T-cell (primary cell): ENCODE measurements around the gene B9D1. TPM values are rescaled to one million over a fixed set of nuclear protein-coding genes. Genes with fewer than 3 reads are reported as not detected.
A peak's percentile ranks its signal among the peaks of the same experiment; 100 is the strongest.

ENCODE experiments used
- ATAC-seq, 4 experiments: fragments of 200-7000 bp in 3 of 4; fragments of 150-1000 bp in 1 of 4; cut with Tn5 transposase; replicated peaks in 1 of 4; 1 replicate in 3 of 4; 2 replicates in 1 of 4; pipeline ENCODE4 v1.10.0; 2021; ENCODE audit warnings: moderate library complexity in 3 of 4, mild to moderate bottlenecking in 2 of 4, moderate number of reproducible peaks in 1 of 4
- CTCF ChIA-PET, 2 donors: fragments of 300-600 bp; sonication (Branson Sonifier 250); formaldehyde crosslinking; loops; one replicate each; lab custom pipeline; 2022; ENCODE audit warnings: antibody characterized with exemption in 2 of 2; lab: Charles Lee
- POLR2A ChIA-PET, 2 donors: fragments of 300-600 bp; sonication (Branson Sonifier 250); formaldehyde crosslinking; loops; one replicate each; lab custom pipeline; 2022; ENCODE audit warnings: antibody characterized with exemption in 2 of 2; lab: Charles Lee
- DNase-seq, 35 experiments: peaks; one replicate each; pipeline versions ENCODE4 v3.0.0 to v3.0.0-alpha.2; 2013 to 2023
- H3K27ac ChIP-seq: one replicate; pipeline ENCODE4 v1.5.1; 2013; ENCODE audit warnings: low read length
- H3K27me3 ChIP-seq, 2 experiments: replicated peaks in 1 of 2; 1 replicate in 1 of 2; 2 replicates in 1 of 2; pipeline versions ENCODE4 v1.6.1 to v1.7.0; 2013; ENCODE audit warnings: low read length in 1 of 2, mixed read lengths in 1 of 2; ENCODE audit not compliant: control insufficient read depth in 2 of 2, insufficient read depth in 2 of 2; ENCODE audit errors: extremely low read depth in 1 of 2
- H3K36me3 ChIP-seq, 2 donors: 1 replicate in 1 of 2; 2 replicates in 1 of 2; pipeline versions ENCODE4 v1.6.1 to v1.7.0; 2013; ENCODE audit warnings: low read length in 1 of 2; ENCODE audit not compliant: control insufficient read depth in 2 of 2, insufficient read depth in 1 of 2; ENCODE audit errors: extremely low read depth in 1 of 2
- H3K4me1 ChIP-seq, 2 experiments: 1 replicate in 1 of 2; 2 replicates in 1 of 2; pipeline versions ENCODE4 v1.6.1 to v1.7.0; 2013; ENCODE audit warnings: low read length in 2 of 2, mixed read lengths in 1 of 2; ENCODE audit not compliant: insufficient read depth in 2 of 2, control insufficient read depth in 1 of 2; ENCODE audit errors: extremely low read depth in 1 of 2
- H3K4me3 ChIP-seq, 2 donors: 1 replicate in 1 of 2; 2 replicates in 1 of 2; pipeline versions ENCODE4 v1.5.1 to v1.7.0; 2013; ENCODE audit warnings: mild to moderate bottlenecking in 2 of 2, low read length in 1 of 2, moderate library complexity in 1 of 2; ENCODE audit not compliant: control insufficient read depth in 1 of 2; ENCODE audit errors: extremely low read depth in 1 of 2
- H3K9me3 ChIP-seq: 2 replicates; pipeline ENCODE4 v1.7.0; 2013
- H3K27ac Mint-ChIP-seq, 2 donors: one replicate each; pipeline ENCODE4 v1.8.0; 2020 to 2021; ENCODE audit warnings: mild to moderate bottlenecking in 2 of 2, mixed read lengths in 2 of 2
- H3K27me3 Mint-ChIP-seq, 2 donors: one replicate each; pipeline ENCODE4 v1.8.0; 2021 to 2022; ENCODE audit warnings: mixed read lengths in 2 of 2
- H3K36me3 Mint-ChIP-seq: one replicate; pipeline ENCODE4 v1.8.0; 2021; ENCODE audit warnings: mixed read lengths
- H3K4me1 Mint-ChIP-seq, 3 donors: one replicate each; pipeline ENCODE4 v1.8.0; 2020 to 2022; ENCODE audit warnings: mixed read lengths in 3 of 3, mild to moderate bottlenecking in 1 of 3
- H3K4me3 Mint-ChIP-seq, 3 donors: one replicate each; pipeline ENCODE4 v1.8.0; 2020 to 2022; ENCODE audit warnings: mild to moderate bottlenecking in 3 of 3, mixed read lengths in 3 of 3, moderate library complexity in 3 of 3
- H3K9me3 Mint-ChIP-seq, 3 donors: one replicate each; pipeline ENCODE4 v1.8.0; 2020 to 2022; ENCODE audit warnings: mixed read lengths in 3 of 3
- WGBS: methylation state at CpG from one replicate; pipeline ENCODE4 v1.1.5; 2013; ENCODE audit warnings: missing lambda C conversion rate; ENCODE audit not compliant: insufficient coverage; 5-methylcytosine and 5-hydroxymethylcytosine counted together
- total RNA-seq, 35 experiments: library from RNA in 6 of 35; stranded (reverse) in 6 of 35; fragments of 120-200 nt in 1 of 35; gene quantifications; one replicate each; pipeline versions ENCODE4 v1.2.1 to v1.2.4 and lab custom pipeline; 2013 to 2026

Gene B9D1
- total RNA-seq, 5 donors from 2014 or later (not counting 1 experiment from before 2014, with no cell fraction given) = 1.2 to 2.5 (median 2.1) TPM

DNA sequence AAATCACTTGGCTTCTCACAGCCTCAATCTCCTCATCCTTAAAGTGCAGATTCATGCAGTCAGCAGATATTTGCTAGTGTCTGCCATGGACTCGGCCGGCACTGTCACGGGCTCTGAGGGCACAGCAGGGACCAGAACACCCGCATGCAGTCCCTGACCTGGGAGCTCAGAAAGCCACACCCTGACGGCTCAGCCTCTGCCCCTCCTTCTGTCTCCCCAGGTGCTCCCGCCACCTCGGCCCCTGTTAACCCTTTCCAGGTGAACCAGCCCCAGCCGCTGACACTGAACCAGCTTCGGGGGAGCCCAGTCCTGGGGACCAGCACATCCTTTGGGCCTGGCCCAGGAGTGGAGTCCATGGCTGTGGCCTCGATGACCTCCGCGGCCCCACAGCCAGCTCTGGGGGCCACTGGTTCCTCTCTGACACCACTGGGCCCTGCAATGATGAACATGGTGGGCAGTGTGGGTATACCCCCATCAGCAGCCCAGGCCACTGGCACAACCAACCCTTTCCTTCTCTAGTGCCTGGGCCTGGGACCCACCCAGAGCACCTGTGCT is 28.7 kb downstream of the B9D1 start:
- no peaks in the 10 kb centered on the region for H3K9me3 ChIP-seq
- H3K27ac ChIP-seq = no peak overlapping the region
- ChIA-PET POLR2A (no interaction called here), CTCF (interaction anchor here in 1 of 2 donors (0.6 kb wide), 1 partner anchor 17 kb away, joined by 3 read pairs; no protein-coding TSS in a partner anchor)
- Mint-ChIP-seq H3K27me3 (peaks cover 4 to 7% of the 10 kb centered on the region in 2 donors), H3K4me3 (no peak overlapping the region), H3K4me1 (no peaks in the 10 kb centered on the region), H3K36me3 (no peaks in the 10 kb centered on the region), H3K9me3 (no peaks in the 10 kb centered on the region), H3K27ac (no peak overlapping the region)
- no peak for ATAC-seq
- no peak overlapping the region for H3K4me3 ChIP-seq
- WGBS = 78% methylated on average over 7 of the region's 12 CpGs
- H3K27me3 ChIP-seq = peaks cover 0 to 48% of the 10 kb centered on the region in 2 experiments
- H3K36me3 ChIP-seq = no peaks in the 10 kb centered on the region
- peaks cover 0 to 3% of the 10 kb centered on the region in 2 experiments for H3K4me1 ChIP-seq
- peak in 1 of 35 experiments; percentile 13 for DNase-seq

DNA sequence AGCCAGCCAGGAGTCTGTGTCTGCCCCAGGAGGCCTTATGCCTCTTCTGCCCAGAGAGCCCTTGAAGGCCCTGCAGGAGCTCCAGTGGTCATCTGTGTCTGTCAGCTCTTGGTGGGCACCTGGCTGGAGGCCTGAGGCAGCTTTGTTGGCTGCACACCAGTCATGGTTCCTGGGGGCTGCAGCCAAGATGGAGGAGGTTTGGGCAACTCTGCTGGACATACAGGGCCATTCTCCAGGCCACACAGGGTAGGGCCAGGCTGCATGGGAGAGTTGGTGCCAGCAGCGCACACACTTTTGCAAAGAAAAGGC is 29.4 kb downstream of the B9D1 start:
- Mint-ChIP-seq H3K4me3 (no peak overlapping the region), H3K36me3 (no peaks in the 10 kb centered on the region), H3K27me3 (peaks cover 4 to 7% of the 10 kb centered on the region in 2 donors), H3K9me3 (no peaks in the 10 kb centered on the region), H3K27ac (no peak overlapping the region), H3K4me1 (no peaks in the 10 kb centered on the region)
- H3K4me1 ChIP-seq = peaks cover 0 to 3% of the 10 kb centered on the region in 2 experiments
- no peak overlapping the region for H3K4me3 ChIP-seq
- ChIA-PET POLR2A (no interaction called here), CTCF (no interaction called here)
- no peaks in the 10 kb centered on the region for H3K36me3 ChIP-seq
- no peak for ATAC-seq
- no peaks in the 10 kb centered on the region for H3K9me3 ChIP-seq
- DNase-seq = peak in 1 of 35 experiments; percentile 17
- H3K27ac ChIP-seq = no peak overlapping the region
- peaks cover 0 to 45% of the 10 kb centered on the region in 2 experiments for H3K27me3 ChIP-seq
- 100% methylated on average over 1 of the region's 1 CpG for WGBS

- DNase-seq = peak in 1 of 35 experiments; percentile 16
- POLR2A ChIA-PET = no interaction called here
- no peaks in the 10 kb centered on the region for H3K9me3 Mint-ChIP-seq
- CTCF ChIA-PET = no interaction called here
- no peaks in the 10 kb centered on the region for H3K36me3 Mint-ChIP-seq
- Histone ChIP-seq H3K4me3 (no peak overlapping the region), H3K4me1 (no peaks in the 10 kb centered on the region), H3K27ac (no peak overlapping the region), H3K9me3 (no peaks in the 10 kb centered on the region), H3K27me3 (peaks cover 0 to 39% of the 10 kb centered on the region in 2 experiments), H3K36me3 (no peaks in the 10 kb centered on the region)
- H3K4me1 Mint-ChIP-seq = no peaks in the 10 kb centered on the region
- 67% methylated on average over 3 of the region's 6 CpGs for WGBS
- no peak for ATAC-seq
- peaks cover 4 to 7% of the 10 kb centered on the region in 2 donors for H3K27me3 Mint-ChIP-seq
- H3K27ac Mint-ChIP-seq = no peak overlapping the region
- no peak overlapping the region for H3K4me3 Mint-ChIP-seq
Measured at GRCh38 chr17:19332371-19333131, 30.0 kb downstream of the B9D1 start.

GRCh38 chr17:19331543-19332245 is 30.8 kb downstream of the B9D1 start:
- Mint-ChIP-seq H3K27me3 (peaks cover 0 to 4% of the 10 kb centered on the region in 2 donors), H3K36me3 (no peaks in the 10 kb centered on the region), H3K9me3 (no peaks in the 10 kb centered on the region), H3K27ac (no peak overlapping the region), H3K4me1 (no peaks in the 10 kb centered on the region), H3K4me3 (no peak overlapping the region)
- H3K27me3 ChIP-seq = peaks cover 0 to 31% of the 10 kb centered on the region in 2 experiments
- DNase-seq (no peak), ATAC-seq (no peak)
- H3K36me3 ChIP-seq = no peaks in the 10 kb centered on the region
- no peaks in the 10 kb centered on the region for H3K9me3 ChIP-seq
- no peak overlapping the region for H3K27ac ChIP-seq
- ChIA-PET POLR2A (no interaction called here), CTCF (interaction anchor here in 1 of 2 donors (0.6 kb wide), 1 partner anchor 26 kb away, joined by 4 read pairs; no protein-coding TSS in a partner anchor)
- H3K4me1 ChIP-seq = no peaks in the 10 kb centered on the region
- WGBS = 84% methylated on average over 6 of the region's 13 CpGs
- H3K4me3 ChIP-seq = no peak overlapping the region

- H3K9me3 ChIP-seq = no peaks in the 10 kb centered on the region
- peaks cover 0 to 26% of the 10 kb centered on the region in 2 experiments for H3K27me3 ChIP-seq
- no CpG with 5 or more reads among the region's 4 CpGs for WGBS
- ATAC-seq (no peak), DNase-seq (no peak)
- ChIA-PET CTCF (interaction anchor here in 1 of 2 donors (0.6 kb wide), 1 partner anchor 25 kb away, joined by 4 read pairs; no protein-coding TSS in a partner anchor), POLR2A (no interaction called here)
- no peak overlapping the region for H3K4me3 ChIP-seq
- no peak overlapping the region for H3K27ac Mint-ChIP-seq
- H3K27me3 Mint-ChIP-seq = peaks cover 0 to 4% of the 10 kb centered on the region in 2 donors
- H3K27ac ChIP-seq = no peak overlapping the region
- no peaks in the 10 kb centered on the region for H3K4me1 Mint-ChIP-seq
- H3K9me3 Mint-ChIP-seq = peaks cover 0 to under 1% (median 0%) of the 10 kb centered on the region in 3 donors
- no peak overlapping the region for H3K4me3 Mint-ChIP-seq
- H3K36me3 Mint-ChIP-seq = no peaks in the 10 kb centered on the region
- H3K4me1 ChIP-seq = no peaks in the 10 kb centered on the region
- no peaks in the 10 kb centered on the region for H3K36me3 ChIP-seq
Measured at GRCh38 chr17:19331134-19331533, 31.4 kb downstream of the B9D1 start.

DNA sequence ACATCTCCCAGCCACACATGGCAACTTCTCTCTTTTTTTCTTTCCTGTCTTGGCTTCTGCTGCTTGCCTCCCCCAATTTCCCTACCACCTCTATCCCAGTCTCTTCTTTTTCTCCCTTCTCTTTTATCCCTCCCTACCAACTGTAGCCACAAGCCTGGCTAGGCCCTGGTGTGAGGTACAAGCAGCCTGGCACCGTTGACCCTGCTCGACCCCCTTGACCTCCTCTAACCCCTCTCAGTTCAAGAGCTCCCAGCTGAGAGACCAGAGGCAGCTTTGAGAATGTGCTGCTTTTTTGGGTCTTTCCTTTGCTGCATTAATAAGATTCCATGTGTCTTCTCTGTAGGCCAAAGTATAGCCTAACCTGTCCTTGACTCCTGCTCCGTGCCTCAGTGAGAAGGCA is 32.3 kb downstream of the B9D1 start:
- no peaks in the 10 kb centered on the region for H3K4me1 ChIP-seq

More for the DNA sequence above, 32.3 kb downstream of the B9D1 start:
- H3K4me3 Mint-ChIP-seq = no peak overlapping the region
- no peaks in the 10 kb centered on the region for H3K4me1 Mint-ChIP-seq
- ATAC-seq (no peak), DNase-seq (peak in 1 of 35 experiments; percentile 5)
- no peaks in the 10 kb centered on the region for H3K27me3 Mint-ChIP-seq
- Histone ChIP-seq H3K27me3 (peaks cover 0 to 22% of the 10 kb centered on the region in 2 experiments), H3K27ac (no peak overlapping the region), H3K4me3 (no peak overlapping the region), H3K9me3 (no peaks in the 10 kb centered on the region), H3K36me3 (no peaks in the 10 kb centered on the region)
- CTCF ChIA-PET = no interaction called here
- no peak overlapping the region for H3K27ac Mint-ChIP-seq
- POLR2A ChIA-PET = no interaction called here
- WGBS = 62% methylated on average over 2 of the region's 3 CpGs
- no peaks in the 10 kb centered on the region for H3K36me3 Mint-ChIP-seq
- peaks cover 0 to 9% (median 4%) of the 10 kb centered on the region in 3 donors for H3K9me3 Mint-ChIP-seq
